Mammary epithelial cell (primary cell): Measurements from ENCODE around the gene RNPEP.

ENCODE experiments used
- CTCF ChIP-seq, 2 donors: IDR thresholded peaks in 1 of 2; conservative IDR thresholded peaks in 1 of 2; 2 replicates each; pipeline ENCODE4 v1.5.1; 2011 to 2012; ENCODE audit warnings: inconsistent platforms in 2 of 2, low read length in 2 of 2, mild to moderate bottlenecking in 2 of 2, control low read depth in 1 of 2, low read depth in 1 of 2; ENCODE audit not compliant: insufficient read depth in 1 of 2; ENCODE audit errors: extremely low read depth in 1 of 2
- EZH2 ChIP-seq: IDR thresholded peaks from 2 replicates; pipeline ENCODE4 v1.6.1; 2012; ENCODE audit warnings: low read length, inconsistent platforms, borderline replicate concordance

GRCh38 chr1:202018468-202019234, 36.2 kb downstream of the RNPEP start:
- TF ChIP-seq CTCF (conservative IDR thresholded peaks at IDR 0.05 in 1 of 2, IDR thresholded peaks at IDR 0.05 in 1 of 2; ENCODE audit: extremely low read depth in 1 of 2, insufficient read depth in 1 of 2, low read depth in 1 of 2, low read length in 2 of 2) = no peak
- no peak for TF ChIP-seq EZH2
